NCI-H1694 treated with DMSO at 0.1 percent for 48 hours (cell line): Measurements from ENCODE around the gene CALB2.

Experiments used
- DNase-seq: peaks from one replicate; lab custom pipeline; 2025; lab: John Stamatoyannopoulos, UW

CALB2 gene

GRCh38 chr16:71387045-71387871 lies 28.7 kb downstream of the CALB2 start:
- no peak for DNase-seq

GRCh38 chr16:71389330-71389729 lies 30.8 kb downstream of the CALB2 start:
- DNase-seq: no peak

- no peak for DNase-seq
Measured at GRCh38 chr16:71396594-71396993, 38.1 kb downstream of the CALB2 start.

GRCh38 chr16:71399801-71400563 lies 41.5 kb downstream of the CALB2 start:
- DNase-seq: no peak

GRCh38 chr16:71402007-71402406 lies 43.5 kb downstream of the CALB2 start:
- DNase-seq: no peak

GRCh38 chr16:71402674-71403073 lies 44.2 kb downstream of the CALB2 start:
- DNase-seq: no peak

GRCh38 chr16:71404364-71404763 lies 45.8 kb downstream of the CALB2 start:
- no peak for DNase-seq

- no peak for DNase-seq
Measured at GRCh38 chr16:71406316-71406715, 47.8 kb downstream of the CALB2 start.

- no peak for DNase-seq
Measured at GRCh38 chr16:71406724-71407123, 48.2 kb downstream of the CALB2 start.

GRCh38 chr16:71407731-71408130 lies 49.2 kb downstream of the CALB2 start:
- DNase-seq: no peak

GRCh38 chr16:71408536-71408935 lies 50.0 kb downstream of the CALB2 start:
- DNase-seq: no peak

GRCh38 chr16:71409011-71409775 lies 50.7 kb downstream of the CALB2 start:
- no peak for DNase-seq

GRCh38 chr16:71410146-71410545 lies 51.6 kb downstream of the CALB2 start:
- no peak for DNase-seq

GRCh38 chr16:71412270-71413160 lies 54.0 kb downstream of the CALB2 start:
- peak; percentile 33 for DNase-seq

GRCh38 chr16:71413341-71413740 lies 54.8 kb downstream of the CALB2 start:
- no peak for DNase-seq

GRCh38 chr16:71414038-71414437 lies 55.5 kb downstream of the CALB2 start:
- no peak for DNase-seq

GRCh38 chr16:71421911-71422310 lies 63.4 kb downstream of the CALB2 start:
- DNase-seq: no peak

- DNase-seq: no peak
Measured at GRCh38 chr16:71423016-71423415, 64.5 kb downstream of the CALB2 start.

GRCh38 chr16:71423865-71424264 lies 65.3 kb downstream of the CALB2 start:
- DNase-seq: no peak

GRCh38 chr16:71424626-71425025 lies 66.1 kb downstream of the CALB2 start:
- DNase-seq: no peak

GRCh38 chr16:71425746-71426068 lies 67.2 kb downstream of the CALB2 start:
- no peak for DNase-seq
